Spinal cord (tissue), 10 donors: ENCODE data around the gene HIPK2. TPM values are rescaled to one million over a fixed set of nuclear protein-coding genes. Genes with fewer than 3 reads are reported as not detected.

Experiments used
- DNase-seq, 6 donors: peaks; one replicate each; pipeline versions ENCODE4 v3.0.0 to v3.0.0-alpha.2; 2013 to 2015; ENCODE audit warnings: low spot score in 6 of 6, low read depth in 4 of 6
- H3K27ac ChIP-seq: one replicate; pipeline ENCODE4 v1.5.1; 2013; ENCODE audit warnings: low read depth, low read length, control low read depth
- H3K27me3 ChIP-seq: one replicate; pipeline ENCODE4 v1.6.1; 2013; ENCODE audit warnings: low read length; ENCODE audit not compliant: control insufficient read depth, insufficient read depth
- H3K36me3 ChIP-seq: one replicate; pipeline ENCODE4 v1.6.1; 2013; ENCODE audit warnings: low read length; ENCODE audit not compliant: control insufficient read depth, insufficient read depth
- H3K4me1 ChIP-seq: one replicate; pipeline ENCODE4 v1.6.1; 2013; ENCODE audit warnings: low read length; ENCODE audit not compliant: control insufficient read depth, insufficient read depth
- H3K4me3 ChIP-seq: one replicate; pipeline ENCODE4 v1.5.1; 2013; ENCODE audit warnings: low read depth, low read length, control low read depth
- H3K9me3 ChIP-seq: one replicate; pipeline ENCODE4 v1.6.1; 2013; ENCODE audit warnings: low read length; ENCODE audit not compliant: control insufficient read depth, insufficient read depth
- WGBS: methylation state at CpG from one replicate; pipeline ENCODE4 v1.1.5; 2013; ENCODE audit warnings: missing lambda C conversion rate; ENCODE audit not compliant: insufficient coverage; 5-methylcytosine and 5-hydroxymethylcytosine counted together
- polyA plus RNA-seq, 2 donors: library from polyadenylated mRNA; unstranded; fragments of 120-200 nt; gene quantifications; one replicate each; pipeline ENCODE4 v1.2.1, GENCODE V29; 2013; ENCODE audit not compliant: insufficient read length in 2 of 2
- total RNA-seq, 2 donors: library from RNA; depleted of rRNA in 1 of 2; stranded (reverse); fragments of 120-200 nt in 1 of 2; fragments of >200 nt in 1 of 2; gene quantifications; one replicate each; pipeline versions ENCODE4 v1.2.3 to v1.2.4, GENCODE V29; 2013 to 2014
- donor health status: healthy.

HIPK2 gene
- total and polyA plus RNA-seq, 4 donors, result 52.6 to 142 (median 68.6) TPM

GRCh38 chr7:139646566-139646965 lies 131.2 kb downstream of the HIPK2 start:
- WGBS, result 100% methylated on average over 2 of the region's 4 CpGs
- H3K27me3 ChIP-seq, result no peaks in the 10 kb centered on the region
- H3K4me1 ChIP-seq, result peaks cover 52% of the 10 kb centered on the region
- DNase-seq, result no peak
- peaks cover 10% of the 10 kb centered on the region for H3K36me3 ChIP-seq
- H3K4me3 ChIP-seq, result no peak overlapping the region
- H3K9me3 ChIP-seq, result no peaks in the 10 kb centered on the region
- peak overlapping the region; percentile 29 for H3K27ac ChIP-seq

- DNase-seq, result peak in 5 of 6 donors; percentile 54 to 91 (median 78)
- no peaks in the 10 kb centered on the region for H3K27me3 ChIP-seq
- peaks cover 13% of the 10 kb centered on the region for H3K36me3 ChIP-seq
- peaks cover 45% of the 10 kb centered on the region for H3K4me1 ChIP-seq
- peak overlapping the region; percentile 29 for H3K27ac ChIP-seq
- 61% methylated on average over 15 of the region's 19 CpGs for WGBS
- no peak overlapping the region for H3K4me3 ChIP-seq
- no peaks in the 10 kb centered on the region for H3K9me3 ChIP-seq
Measured at GRCh38 chr7:139645572-139646523, 131.9 kb downstream of the HIPK2 start.

- DNase-seq, result no peak
- no peaks in the 10 kb centered on the region for H3K9me3 ChIP-seq
- WGBS, result 96% methylated on average over 4 of the region's 6 CpGs
- no peaks in the 10 kb centered on the region for H3K27me3 ChIP-seq
- peaks cover 13% of the 10 kb centered on the region for H3K36me3 ChIP-seq
- no peak overlapping the region for H3K27ac ChIP-seq
- peaks cover 37% of the 10 kb centered on the region for H3K4me1 ChIP-seq
- H3K4me3 ChIP-seq, result no peak overlapping the region
Measured at GRCh38 chr7:139643951-139644585, 133.7 kb downstream of the HIPK2 start.

GRCh38 chr7:139642283-139642682 lies 135.5 kb downstream of the HIPK2 start:
- no peaks in the 10 kb centered on the region for H3K27me3 ChIP-seq
- H3K4me1 ChIP-seq, result peaks cover 28% of the 10 kb centered on the region
- no peaks in the 10 kb centered on the region for H3K9me3 ChIP-seq
- no peak for DNase-seq
- H3K27ac ChIP-seq, result no peak overlapping the region
- 92% methylated on average over 2 of the region's 4 CpGs for WGBS
- peaks cover 13% of the 10 kb centered on the region for H3K36me3 ChIP-seq
- H3K4me3 ChIP-seq, result no peak overlapping the region

GRCh38 chr7:139641337-139641992 lies 136.3 kb downstream of the HIPK2 start:
- H3K27ac ChIP-seq, result no peak overlapping the region
- H3K27me3 ChIP-seq, result no peaks in the 10 kb centered on the region
- H3K9me3 ChIP-seq, result no peaks in the 10 kb centered on the region
- no peak overlapping the region for H3K4me3 ChIP-seq
- H3K4me1 ChIP-seq, result peaks cover 25% of the 10 kb centered on the region
- DNase-seq, result no peak
- H3K36me3 ChIP-seq, result peaks cover 15% of the 10 kb centered on the region
- WGBS, result 94% methylated on average over 7 of the region's 14 CpGs

GRCh38 chr7:139640681-139641080 lies 137.1 kb downstream of the HIPK2 start:
- peaks cover 22% of the 10 kb centered on the region for H3K4me1 ChIP-seq
- H3K4me3 ChIP-seq, result no peak overlapping the region
- no CpG with 5 or more reads among the region's 2 CpGs for WGBS
- H3K27ac ChIP-seq, result no peak overlapping the region
- no peaks in the 10 kb centered on the region for H3K27me3 ChIP-seq
- peaks cover 14% of the 10 kb centered on the region for H3K36me3 ChIP-seq
- H3K9me3 ChIP-seq, result no peaks in the 10 kb centered on the region
- no peak for DNase-seq

GRCh38 chr7:139639563-139639962 lies 138.2 kb downstream of the HIPK2 start:
- H3K4me3 ChIP-seq, result no peak overlapping the region
- H3K27ac ChIP-seq, result no peak overlapping the region
- peaks cover 14% of the 10 kb centered on the region for H3K36me3 ChIP-seq
- H3K4me1 ChIP-seq, result peaks cover 27% of the 10 kb centered on the region
- no peaks in the 10 kb centered on the region for H3K27me3 ChIP-seq
- no peak for DNase-seq
- 84% methylated on average over 3 of the region's 6 CpGs for WGBS
- H3K9me3 ChIP-seq, result no peaks in the 10 kb centered on the region

GRCh38 chr7:139635526-139636302 lies 142.1 kb downstream of the HIPK2 start:
- H3K9me3 ChIP-seq, result no peaks in the 10 kb centered on the region
- H3K27me3 ChIP-seq, result no peaks in the 10 kb centered on the region
- peaks cover 14% of the 10 kb centered on the region for H3K36me3 ChIP-seq
- H3K27ac ChIP-seq, result no peak overlapping the region
- H3K4me1 ChIP-seq, result peaks cover 23% of the 10 kb centered on the region
- WGBS, result 42% methylated on average over 25 of the region's 27 CpGs
- no peak overlapping the region for H3K4me3 ChIP-seq
- DNase-seq, result peak in 2 of 6 donors; percentile 25 to 73

- H3K4me1 ChIP-seq, result peaks cover 23% of the 10 kb centered on the region
- 73% methylated on average over 4 of the region's 7 CpGs for WGBS
- H3K27ac ChIP-seq, result no peak overlapping the region
- H3K4me3 ChIP-seq, result no peak overlapping the region
- no peaks in the 10 kb centered on the region for H3K27me3 ChIP-seq
- no peaks in the 10 kb centered on the region for H3K9me3 ChIP-seq
- peaks cover 21% of the 10 kb centered on the region for H3K36me3 ChIP-seq
- DNase-seq, result no peak
Measured at GRCh38 chr7:139634087-139634486, 143.7 kb downstream of the HIPK2 start.
